Measurements from ENCODE around the gene RNF225. TPM values are rescaled to one million over a fixed set of nuclear protein-coding genes. Genes with fewer than 3 reads are reported as not detected.
A peak's percentile ranks its signal among the peaks of the same experiment; 100 is the strongest.
"Not testable (repeated sequence)": the region's sequence is repeated elsewhere in the genome, so short reads cannot be mapped to it uniquely, and the experiment has no call there.

Gene RNF225
- total RNA-seq = not detected
- long read RNA-seq = 0 reads

- intact Hi-C loops (cut with DNase I) = no loop called here
- DNase-seq (no peak), ATAC-seq (peak in 1 of 2 donors; percentile 11)
Observed at GRCh38 chr19:58395220-58395978, at the start of gene RNF225. Gene RNF225, plus strand, starts transcription at chr19:58395656. Its CDS starts 434 bp downstream, at chr19:58396090.

- intact Hi-C loops (cut with DNase I) = no loop called here
- ATAC-seq (peak; percentile 98), DNase-seq (peak; percentile 63)
Observed at GRCh38 chr19:58346961-58347929, 48.2 kb upstream of the RNF225 start.

- intact Hi-C loops (cut with DNase I); DNase-seq; ATAC-seq: not testable (repeated sequence)
Observed at GRCh38 chr19:58348080-58348479, 47.4 kb upstream of the RNF225 start.

- ATAC-seq = no peak
- DNase-seq = no peak
- intact Hi-C loops (cut with DNase I) = no loop called here
Observed at GRCh38 chr19:58349590-58349989, 45.9 kb upstream of the RNF225 start.

- ATAC-seq (no peak), DNase-seq (no peak)
- intact Hi-C loops (cut with DNase I) = no loop called here
Observed at GRCh38 chr19:58350001-58350861, 45.2 kb upstream of the RNF225 start.

- intact Hi-C loops (cut with DNase I) = no loop called here
- no peak for ATAC-seq
- DNase-seq = no peak
Observed at GRCh38 chr19:58350871-58351557, 44.4 kb upstream of the RNF225 start.

GRCh38 chr19:58351558-58351878, 43.9 kb upstream of the RNF225 start:
- intact Hi-C loops (cut with DNase I) = no loop called here

GRCh38 chr19:58351990-58352755, 43.3 kb upstream of the RNF225 start:
- ATAC-seq = no peak
- intact Hi-C loops (cut with DNase I) = no loop called here
- DNase-seq = no peak

More at GRCh38 chr19:58351558-58351878, 43.9 kb upstream of the RNF225 start:
- ATAC-seq (no peak), DNase-seq (no peak)

GRCh38 chr19:58352760-58353671, 42.4 kb upstream of the RNF225 start, which contains the start of gene A1BG:
Gene A1BG, minus strand, starts transcription at chr19:58353492. Its CDS starts 55 bp downstream, at chr19:58353437.
- ATAC-seq (no peak), DNase-seq (no peak)
- intact Hi-C loops (cut with DNase I) = no loop called here

GRCh38 chr19:58353717-58354477, 41.6 kb upstream of the RNF225 start:
- no peak for DNase-seq
- no peak for ATAC-seq
- intact Hi-C loops (cut with DNase I) = no loop called here

- intact Hi-C loops (cut with DNase I) = no loop called here
- ATAC-seq = no peak
- DNase-seq = no peak
Observed at GRCh38 chr19:58354478-58355030, 40.9 kb upstream of the RNF225 start.

- ATAC-seq (no peak), DNase-seq (no peak)
- intact Hi-C loops (cut with DNase I) = no loop called here
Observed at GRCh38 chr19:58355215-58355796, 40.1 kb upstream of the RNF225 start.

GRCh38 chr19:58355908-58356765, 39.3 kb upstream of the RNF225 start:
- DNase-seq (no peak), ATAC-seq (peak; percentile 31 to 52)
- intact Hi-C loops (cut with DNase I) = no loop called here

- peak; percentile 7 to 10 for ATAC-seq
- DNase-seq = no peak
- intact Hi-C loops (cut with DNase I) = no loop called here
Observed at GRCh38 chr19:58356766-58357480, 38.5 kb upstream of the RNF225 start.

Data from left cardiac atrium (tissue), 4 donors.